ENCODE results near the gene SMARCA1. TPM values are rescaled to one million over a fixed set of nuclear protein-coding genes. Genes with fewer than 3 reads are reported as not detected.
A peak's percentile ranks its signal among the peaks of the same experiment; 100 is the strongest.

The SMARCA1 gene
- total RNA-seq, 1 donor from 2014 or later = 123 TPM

DNA sequence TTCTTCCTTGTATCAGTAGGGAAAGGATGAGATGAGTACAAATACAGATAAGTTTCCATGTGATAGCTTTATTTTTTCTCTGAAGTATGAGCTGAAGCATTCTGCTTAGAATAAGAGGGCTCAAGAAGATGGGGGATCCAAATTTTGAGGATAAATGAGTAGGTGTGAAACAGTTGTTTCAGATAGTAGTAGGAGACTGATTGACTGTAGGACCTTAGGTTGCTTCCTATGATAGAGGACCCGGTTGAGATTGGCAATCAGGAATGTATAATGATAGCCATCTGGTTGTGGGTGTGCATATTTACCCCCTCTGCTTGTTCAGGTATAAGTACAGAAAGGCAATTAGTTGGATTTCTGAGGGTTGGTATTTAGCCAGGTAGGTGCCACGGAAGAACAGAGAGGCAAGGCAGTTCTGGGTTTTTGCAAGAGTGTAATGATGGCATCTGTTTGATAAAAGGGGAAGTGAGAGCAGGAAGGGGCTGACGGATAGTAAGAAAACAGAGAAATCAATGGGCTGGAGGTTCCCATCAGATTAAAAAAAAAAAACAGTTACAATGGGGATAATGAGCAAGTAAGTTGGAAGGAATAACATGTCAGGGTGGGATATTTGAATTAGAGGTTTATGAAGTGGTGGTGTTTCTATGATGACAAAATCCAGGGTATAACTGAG, 30.5 kb upstream of the SMARCA1 start:
- Mint-ChIP-seq H3K27ac (ENCODE audit: unreplicated experiment) (no peak overlapping the region), H3K4me1 (ENCODE audit: low read depth) (peaks cover 13% of the 10 kb centered on the region), H3K4me3 (ENCODE audit: unreplicated experiment) (no peak overlapping the region), H3K36me3 (ENCODE audit: low read depth) (peaks cover 37% of the 10 kb centered on the region), H3K9me3 (ENCODE audit: low read depth) (no peaks in the 10 kb centered on the region), H3K27me3 (ENCODE audit: low read depth) (no peaks in the 10 kb centered on the region)
- DNase-seq (ENCODE audit: low spot score) = no peak
- TF ChIP-seq, protein P1, sequence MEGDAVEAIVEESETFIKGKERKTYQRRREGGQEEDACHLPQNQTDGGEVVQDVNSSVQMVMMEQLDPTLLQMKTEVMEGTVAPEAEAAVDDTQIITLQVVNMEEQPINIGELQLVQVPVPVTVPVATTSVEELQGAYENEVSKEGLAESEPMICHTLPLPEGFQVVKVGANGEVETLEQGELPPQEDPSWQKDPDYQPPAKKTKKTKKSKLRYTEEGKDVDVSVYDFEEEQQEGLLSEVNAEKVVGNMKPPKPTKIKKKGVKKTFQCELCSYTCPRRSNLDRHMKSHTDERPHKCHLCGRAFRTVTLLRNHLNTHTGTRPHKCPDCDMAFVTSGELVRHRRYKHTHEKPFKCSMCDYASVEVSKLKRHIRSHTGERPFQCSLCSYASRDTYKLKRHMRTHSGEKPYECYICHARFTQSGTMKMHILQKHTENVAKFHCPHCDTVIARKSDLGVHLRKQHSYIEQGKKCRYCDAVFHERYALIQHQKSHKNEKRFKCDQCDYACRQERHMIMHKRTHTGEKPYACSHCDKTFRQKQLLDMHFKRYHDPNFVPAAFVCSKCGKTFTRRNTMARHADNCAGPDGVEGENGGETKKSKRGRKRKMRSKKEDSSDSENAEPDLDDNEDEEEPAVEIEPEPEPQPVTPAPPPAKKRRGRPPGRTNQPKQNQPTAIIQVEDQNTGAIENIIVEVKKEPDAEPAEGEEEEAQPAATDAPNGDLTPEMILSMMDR (IDR thresholded peaks at IDR 0.05) = no peak

DNA sequence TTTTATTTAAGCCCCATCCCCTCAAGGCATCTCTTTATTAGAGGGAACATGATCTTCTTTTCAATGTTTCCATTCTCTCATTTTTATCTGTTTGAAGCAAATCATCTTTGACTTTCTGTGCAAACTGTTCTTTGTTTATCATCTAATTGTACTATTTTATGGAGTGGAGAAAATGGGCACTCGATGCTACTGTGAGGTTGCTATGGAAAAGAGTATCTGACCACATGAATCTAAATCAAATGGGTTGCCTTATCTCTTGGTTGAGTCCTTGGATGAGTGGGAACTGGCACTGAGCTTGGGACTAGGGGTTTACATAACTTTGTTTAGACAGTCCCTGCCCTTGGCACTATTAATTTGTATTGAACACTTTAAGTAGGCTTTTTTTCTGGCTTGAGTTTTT, 25.8 kb upstream of the SMARCA1 start:
- no peaks in the 10 kb centered on the region for H3K27me3 Mint-ChIP-seq (ENCODE audit: low read depth)
- H3K27ac Mint-ChIP-seq (ENCODE audit: unreplicated experiment) = no peak overlapping the region
- peaks cover 27% of the 10 kb centered on the region for H3K36me3 Mint-ChIP-seq (ENCODE audit: low read depth)
- no peak for DNase-seq (ENCODE audit: low spot score)
- H3K4me1 Mint-ChIP-seq (ENCODE audit: low read depth) = peaks cover 4% of the 10 kb centered on the region
- TF ChIP-seq, protein P1 (IDR thresholded peaks at IDR 0.05) = no peak
- H3K4me3 Mint-ChIP-seq (ENCODE audit: unreplicated experiment) = no peak overlapping the region
- H3K9me3 Mint-ChIP-seq (ENCODE audit: low read depth) = no peaks in the 10 kb centered on the region

- TF ChIP-seq, protein P1 (IDR thresholded peaks at IDR 0.05) = no peak
- Mint-ChIP-seq H3K27ac (ENCODE audit: unreplicated experiment) (no peak overlapping the region), H3K4me3 (ENCODE audit: unreplicated experiment) (no peak overlapping the region), H3K27me3 (ENCODE audit: low read depth) (no peaks in the 10 kb centered on the region), H3K4me1 (ENCODE audit: low read depth) (peaks cover 15% of the 10 kb centered on the region), H3K9me3 (ENCODE audit: low read depth) (no peaks in the 10 kb centered on the region), H3K36me3 (ENCODE audit: low read depth) (peaks cover 20% of the 10 kb centered on the region)
- DNase-seq (ENCODE audit: low spot score) = no peak
Measured at GRCh38 chrX:129545408-129545807, 22.1 kb upstream of the SMARCA1 start.

DNA sequence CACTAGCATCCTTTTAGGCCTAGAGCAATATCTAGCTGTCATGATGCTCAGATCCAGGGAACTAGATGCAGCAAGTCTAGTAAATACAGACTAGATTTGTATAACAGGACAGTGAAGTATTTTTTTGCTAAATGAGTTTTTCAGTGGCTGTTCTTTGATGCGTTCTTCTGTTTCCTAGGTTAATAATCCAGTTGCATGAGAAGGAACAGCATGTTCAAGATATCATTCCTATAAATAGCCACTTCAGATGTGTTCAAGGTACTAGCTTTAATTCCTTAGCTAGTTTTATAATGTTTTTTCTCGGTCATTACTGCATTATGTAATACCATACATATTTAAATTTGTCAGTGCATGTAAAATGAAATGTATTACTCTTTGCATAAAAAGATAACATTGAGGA, 21.5 kb upstream of the SMARCA1 start:
- Mint-ChIP-seq H3K27me3 (ENCODE audit: low read depth) (no peaks in the 10 kb centered on the region), H3K9me3 (ENCODE audit: low read depth) (no peaks in the 10 kb centered on the region), H3K4me1 (ENCODE audit: low read depth) (peaks cover 17% of the 10 kb centered on the region), H3K36me3 (ENCODE audit: low read depth) (peaks cover 20% of the 10 kb centered on the region), H3K4me3 (ENCODE audit: unreplicated experiment) (no peak overlapping the region), H3K27ac (ENCODE audit: unreplicated experiment) (no peak overlapping the region)
- no peak for DNase-seq (ENCODE audit: low spot score)
- TF ChIP-seq, protein P1 (IDR thresholded peaks at IDR 0.05) = no peak

DNA sequence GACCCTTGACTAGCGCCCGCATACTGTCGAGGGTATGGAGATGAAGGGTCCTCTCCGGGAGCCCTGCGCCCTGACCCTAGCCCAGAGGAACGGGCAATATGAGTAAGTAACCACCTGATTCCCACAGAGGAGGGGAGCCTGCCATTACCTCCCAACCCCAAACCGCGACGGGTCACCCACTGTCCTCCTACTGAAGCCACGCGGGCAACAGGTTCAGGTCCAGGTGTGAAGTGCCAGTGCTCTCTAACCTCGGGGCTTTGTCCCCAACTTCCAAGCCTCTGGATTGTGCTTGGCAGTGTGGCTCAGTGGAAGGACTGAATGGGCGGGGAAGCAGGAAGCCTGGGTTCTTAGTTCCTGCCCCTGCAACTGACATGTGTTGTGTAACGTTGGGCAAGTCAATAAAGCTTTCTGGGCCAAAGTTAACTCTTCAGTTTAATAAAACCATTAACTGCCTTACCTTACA, 17.5 kb upstream of the SMARCA1 start:
- Mint-ChIP-seq H3K4me1 (ENCODE audit: low read depth) (peaks cover 23% of the 10 kb centered on the region), H3K4me3 (ENCODE audit: unreplicated experiment) (peak overlapping the region; percentile 72), H3K27ac (ENCODE audit: unreplicated experiment) (peak overlapping the region; percentile 42), H3K9me3 (ENCODE audit: low read depth) (no peaks in the 10 kb centered on the region), H3K27me3 (ENCODE audit: low read depth) (no peaks in the 10 kb centered on the region), H3K36me3 (ENCODE audit: low read depth) (peaks cover 6% of the 10 kb centered on the region)
- TF ChIP-seq, protein P1 (IDR thresholded peaks at IDR 0.05) = no peak
- DNase-seq (ENCODE audit: low spot score) = no peak

Data from chondrocyte (in vitro differentiated cells).